DMS114 treated with DMSO at 0.1 percent for 48 hours (cell line): ENCODE data around the gene IRX3.
"Not testable (repeated sequence)": the region's sequence is repeated elsewhere in the genome, so short reads cannot be mapped to it uniquely, and the experiment has no call there.

ENCODE experiments used
- DNase-seq: peaks from one replicate; lab custom pipeline; 2025; ENCODE audit not compliant: unreplicated experiment; lab: John Stamatoyannopoulos, UW

Gene IRX3

GRCh38 chr16:54280751-54281150 is 5.8 kb downstream of the IRX3 start:
- DNase-seq, result no peak

- no peak for DNase-seq
These were observed 8.5 kb downstream of the IRX3 start for GRCh38 chr16:54277845-54278703.

DNA sequence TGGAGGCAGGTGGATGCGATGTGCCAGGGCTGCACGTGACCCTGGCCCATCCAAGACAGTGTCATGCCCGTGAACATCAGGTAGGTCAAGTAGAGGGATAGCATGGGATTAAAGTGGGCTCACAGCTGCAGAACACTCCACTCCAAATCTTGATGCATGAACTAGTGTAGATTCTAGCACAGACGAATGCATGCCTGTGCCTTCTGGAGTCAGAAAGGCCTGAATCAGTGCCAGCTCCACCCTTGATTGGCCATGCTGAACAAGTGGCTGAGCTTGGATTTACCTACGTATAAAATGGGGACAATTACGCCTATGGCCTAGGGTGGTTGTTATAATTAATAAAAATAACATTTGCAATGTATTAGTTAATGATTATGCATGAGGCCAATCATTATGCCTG is 10.6 kb downstream of the IRX3 start:
- DNase-seq, result no peak

- DNase-seq, result no peak
These were observed 13.0 kb downstream of the IRX3 start for GRCh38 chr16:54273566-54273965.

DNA sequence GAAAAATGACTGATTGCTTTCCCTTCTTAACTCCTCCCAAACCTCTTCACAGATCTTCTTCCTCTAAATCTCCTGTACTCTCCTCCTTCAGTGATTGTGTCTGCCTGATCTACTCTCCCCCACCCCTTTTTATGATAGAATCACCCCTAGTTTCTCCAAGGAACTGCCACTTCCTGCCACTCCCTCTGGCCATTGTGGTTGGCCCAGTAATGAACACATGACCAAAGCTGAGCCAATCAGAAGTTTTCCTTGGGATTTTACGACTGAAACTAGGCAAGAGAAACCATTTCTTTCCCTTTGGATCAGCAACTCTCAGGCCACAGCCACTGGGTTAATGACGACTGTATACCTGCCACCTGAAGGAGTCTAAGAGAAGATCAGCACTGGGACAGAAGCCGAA is 15.9 kb downstream of the IRX3 start:
- DNase-seq, result no peak

DNA sequence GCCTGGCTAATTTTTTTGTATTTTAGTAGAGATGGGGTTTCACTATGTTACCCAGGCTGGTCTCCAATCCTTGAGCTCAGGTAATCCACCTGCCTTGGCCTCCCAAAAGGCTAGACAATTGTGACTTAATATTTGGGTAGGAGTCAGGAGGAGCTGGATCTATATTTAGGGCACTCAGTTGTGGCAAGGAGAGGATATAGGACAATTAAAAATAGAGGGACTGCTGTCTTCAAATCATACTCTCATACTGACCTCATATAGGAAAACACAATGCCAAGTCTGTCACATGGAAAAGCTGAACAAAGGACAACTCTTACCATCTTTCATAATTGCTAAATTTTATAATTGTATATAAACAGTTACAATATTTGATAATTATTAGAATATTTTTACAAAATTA is 17.1 kb downstream of the IRX3 start:
- DNase-seq, result no peak

- no peak for DNase-seq
These were observed 17.8 kb downstream of the IRX3 start for GRCh38 chr16:54268766-54269165.

GRCh38 chr16:54268340-54268739 is 18.2 kb downstream of the IRX3 start:
- DNase-seq, result no peak

GRCh38 chr16:54266363-54266955 is 20.1 kb downstream of the IRX3 start:
- DNase-seq, result no peak

DNA sequence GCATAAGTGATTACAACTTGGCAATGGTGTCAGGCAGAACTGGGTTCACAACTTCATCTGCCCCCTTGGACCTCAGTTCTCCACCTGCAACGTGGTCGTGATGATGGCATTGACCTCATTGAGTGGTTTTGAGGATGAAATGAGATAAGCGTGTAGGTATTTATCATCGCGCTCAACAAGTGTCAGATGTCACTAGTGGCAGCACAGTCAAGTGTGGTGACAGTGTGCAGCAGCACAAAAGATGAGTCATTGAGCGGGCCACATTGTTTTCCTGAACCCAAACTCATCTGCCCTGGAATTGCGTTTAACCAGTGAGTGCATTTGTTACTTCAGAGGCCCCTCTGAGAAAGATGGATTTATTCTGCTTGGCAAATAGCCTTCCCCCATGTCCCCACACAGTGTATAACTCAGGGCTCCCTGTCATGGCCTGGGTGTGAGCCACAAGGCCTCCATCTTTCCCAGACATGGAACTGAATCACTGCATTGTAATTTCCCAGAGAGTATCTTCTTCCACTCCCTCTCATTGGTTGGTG is 20.9 kb downstream of the IRX3 start:
- no peak for DNase-seq

DNA sequence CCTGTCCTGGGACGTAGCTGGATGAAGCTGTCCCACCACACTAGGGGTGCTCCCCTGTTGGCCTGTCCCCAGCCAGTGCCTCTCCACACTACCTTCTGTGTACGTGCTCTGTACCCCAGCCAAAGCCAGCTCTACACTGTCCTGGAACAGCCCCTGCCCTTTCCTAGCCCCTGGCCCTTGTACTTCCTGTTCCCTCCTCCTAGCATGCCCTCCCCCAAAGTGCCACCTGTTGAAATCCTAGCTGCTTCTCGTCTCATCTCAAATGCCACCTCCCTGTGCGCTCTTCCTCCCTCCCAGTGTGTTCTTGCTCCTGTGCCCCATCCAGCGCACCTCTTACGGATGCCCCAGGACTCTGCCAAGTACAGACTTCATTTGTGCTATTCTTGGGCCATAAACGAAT is 33.5 kb downstream of the IRX3 start:
- no peak for DNase-seq

DNA sequence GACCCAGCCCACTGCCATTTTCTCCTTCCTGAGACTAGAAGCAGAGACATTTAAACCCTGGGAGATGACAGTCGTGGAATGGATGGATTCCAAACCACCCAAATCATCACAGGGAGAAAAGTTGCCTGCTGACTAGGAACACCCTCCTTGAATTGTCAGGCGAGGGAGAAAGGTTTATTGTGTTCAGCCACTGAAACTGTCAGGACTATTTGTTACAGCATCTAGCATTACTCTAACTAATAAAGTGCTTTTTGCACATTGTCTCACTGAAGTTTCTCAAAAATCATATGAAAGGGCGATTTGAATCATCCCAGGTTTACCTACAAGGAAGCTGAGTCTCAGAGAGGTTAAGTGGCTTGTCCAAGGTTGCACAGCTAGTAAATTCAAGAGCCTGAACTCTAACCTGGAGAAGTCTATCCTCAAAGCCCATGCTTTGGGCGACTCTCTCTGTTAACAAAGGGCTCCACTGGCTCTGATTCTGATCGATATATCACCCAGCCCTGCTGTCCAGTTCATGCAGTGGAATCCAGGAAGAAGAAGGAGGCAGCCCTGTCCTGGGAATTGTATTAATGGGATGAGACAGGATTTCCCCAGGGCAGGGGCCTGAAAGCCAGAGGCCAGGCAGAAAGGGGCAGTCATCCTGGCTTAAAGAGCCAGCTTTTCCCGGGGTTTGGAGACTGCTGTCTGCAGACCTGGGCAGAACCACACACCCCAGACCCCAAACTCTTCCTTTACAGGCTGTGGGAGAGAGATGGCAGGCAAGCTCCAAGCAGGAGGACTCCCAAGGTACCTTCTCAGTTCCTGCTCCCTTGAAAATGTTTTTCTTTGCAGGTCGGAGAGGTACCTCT is 37.5 kb downstream of the IRX3 start:
- DNase-seq, result no peak

DNA sequence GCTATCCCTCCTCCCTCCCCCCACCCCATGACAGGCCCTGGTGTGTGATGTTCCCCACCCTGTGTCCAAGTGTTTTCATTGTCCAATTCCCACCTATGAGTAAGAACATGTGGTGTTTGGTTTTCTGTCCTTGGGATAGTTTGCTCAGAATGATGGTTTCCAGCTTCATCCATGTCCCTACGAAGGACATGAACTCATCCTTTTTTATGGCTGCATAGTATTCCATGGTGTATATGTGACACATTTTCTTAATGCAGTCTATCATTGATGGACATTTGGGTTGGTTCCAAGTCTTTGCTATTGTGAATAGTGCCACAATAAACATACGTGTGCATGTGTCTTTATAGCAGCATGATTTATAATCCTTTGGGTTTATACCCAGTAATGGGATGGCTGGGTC is 38.9 kb downstream of the IRX3 start:
- not testable (repeated sequence) for DNase-seq

DNA sequence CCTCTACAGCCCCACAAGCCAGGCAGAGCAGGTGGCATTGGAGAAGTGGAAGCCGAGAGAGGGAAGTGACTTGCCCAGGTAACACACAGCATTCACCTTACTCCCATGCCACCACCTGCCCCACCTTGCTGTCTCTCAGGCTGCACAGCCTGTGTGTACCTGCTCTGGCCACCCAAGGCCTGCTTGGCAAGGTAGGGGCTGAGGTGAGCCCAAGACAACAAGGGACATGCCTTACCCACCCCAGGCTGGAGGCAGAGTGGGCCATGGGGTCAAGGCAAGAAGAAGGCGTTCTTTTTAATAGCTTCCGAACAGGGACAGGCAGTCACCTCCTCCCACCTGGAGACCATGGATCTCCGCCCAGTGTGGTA is 40.1 kb downstream of the IRX3 start:
- DNase-seq, result no peak

DNA sequence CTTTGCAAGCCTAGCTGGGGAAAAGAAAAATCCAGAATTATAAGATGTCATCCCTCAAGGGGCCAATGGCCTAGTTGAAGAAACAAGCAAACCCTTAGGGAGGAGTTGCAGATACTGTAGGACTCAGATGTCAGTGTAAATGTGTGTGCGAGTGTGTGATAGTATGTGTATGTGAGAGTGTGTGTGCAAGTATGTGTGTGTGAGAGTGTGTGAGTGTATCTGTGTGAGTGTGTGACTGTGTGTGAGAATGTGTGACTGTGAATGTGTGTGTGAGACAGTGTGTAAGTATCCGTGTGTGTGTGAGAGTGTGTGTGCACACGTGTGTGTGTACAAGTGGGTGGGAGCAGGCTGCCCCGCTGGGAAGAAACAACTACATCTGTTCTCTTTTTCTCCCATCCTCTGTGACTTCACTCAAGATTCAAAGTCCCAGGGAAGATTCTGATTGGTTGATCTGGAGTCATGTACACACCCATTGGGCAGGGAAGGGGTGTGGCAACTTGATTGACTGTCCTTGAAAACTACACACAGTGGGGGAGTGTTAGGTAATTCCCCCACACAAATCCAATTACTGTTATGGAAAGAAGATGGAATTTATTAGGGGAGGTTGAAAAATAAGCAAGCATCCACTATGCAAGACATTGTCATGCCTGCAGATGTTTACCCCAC is 40.7 kb downstream of the IRX3 start:
- DNase-seq, result no peak

- no peak for DNase-seq
These were observed 42.3 kb downstream of the IRX3 start for GRCh38 chr16:54244061-54244886.

DNA sequence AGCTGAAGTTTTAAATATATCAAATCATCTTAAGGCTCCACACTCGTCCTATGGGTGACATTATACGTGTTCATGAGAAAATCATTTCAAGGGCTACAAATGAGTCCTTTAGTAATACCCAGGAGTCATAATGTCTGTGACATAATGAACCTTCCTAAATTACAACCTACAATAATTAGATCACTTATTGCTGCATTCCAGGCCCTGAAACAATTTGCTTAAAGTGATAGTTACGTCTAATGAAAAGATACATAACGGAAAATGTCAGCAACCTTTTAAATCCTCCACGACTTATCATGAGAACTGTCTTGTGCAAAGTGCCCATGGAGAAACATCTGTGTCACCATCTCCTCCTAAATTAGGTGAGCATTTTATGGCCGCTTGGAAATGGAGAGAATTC is 43.4 kb downstream of the IRX3 start:
- DNase-seq, result no peak

GRCh38 chr16:54242199-54242598 is 44.4 kb downstream of the IRX3 start:
- DNase-seq, result no peak

DNA sequence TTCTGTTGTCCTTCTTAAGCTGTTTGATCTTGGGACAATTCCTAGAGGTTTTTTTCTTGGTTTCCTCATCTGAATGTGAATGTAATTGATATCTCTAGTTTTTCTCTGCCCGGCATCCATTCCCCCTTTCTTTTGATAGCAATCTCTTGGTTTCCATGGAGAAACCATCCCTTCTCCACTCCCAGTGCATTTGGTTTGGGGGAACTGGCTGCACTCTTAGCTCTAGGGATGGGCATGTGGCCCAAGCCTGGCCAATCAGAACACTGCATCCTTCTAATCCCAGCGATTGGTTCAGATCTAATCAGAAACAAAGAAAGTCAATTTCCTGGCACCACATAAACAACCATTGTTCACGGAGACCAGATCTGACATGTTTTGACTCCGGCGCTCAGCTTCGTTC is 45.1 kb downstream of the IRX3 start:
- DNase-seq, result no peak
